Endothelial cell of umbilical vein (primary cell): ENCODE results near the gene PDE3B.

Source experiments
- POLR2A ChIP-seq: IDR thresholded peaks from 2 replicates; pipeline ENCODE4 v1.6.1; 2012; ENCODE audit warnings: low read depth, mild to moderate bottlenecking, control low read depth, low read length
- TF ChIP-seq, protein P1 (sequence below): IDR thresholded peaks from 2 replicates; pipeline ENCODE4 v1.6.1; 2011; ENCODE audit not compliant: insufficient read depth, insufficient read length
- TF ChIP-seq, protein P2 (sequence below), 2 donors: IDR thresholded peaks; 1 replicate in 1 of 2; 2 replicates in 1 of 2; pipeline ENCODE4 v1.5.1; 2011; ENCODE audit warnings: low read length in 2 of 2, mild to moderate bottlenecking in 2 of 2, moderate library complexity in 2 of 2, control low read depth in 1 of 2, inconsistent platforms in 1 of 2, low read depth in 1 of 2; ENCODE audit not compliant: insufficient read depth in 1 of 2; ENCODE audit errors: extremely low read depth in 1 of 2

DNA sequence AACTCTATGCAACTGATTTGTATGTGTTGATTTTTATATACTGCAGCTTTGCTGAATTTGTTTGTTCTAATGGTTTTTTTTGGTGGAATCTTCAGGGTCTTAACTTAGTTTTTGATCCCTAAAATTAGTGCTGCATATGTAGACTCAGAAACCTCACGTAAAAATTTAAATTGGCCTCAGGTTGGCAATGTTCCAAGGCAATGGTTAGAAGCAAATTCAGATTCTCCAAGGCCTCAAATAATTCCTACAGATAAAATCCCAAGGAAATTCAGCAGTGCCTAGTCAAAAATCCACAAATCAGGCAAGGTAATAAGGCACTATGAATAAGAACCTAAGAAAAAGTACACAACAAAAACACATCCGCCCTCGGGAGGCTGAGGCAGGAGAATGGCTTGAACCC lies 9.5 kb downstream of the PDE3B start:
- TF ChIP-seq, protein P1, sequence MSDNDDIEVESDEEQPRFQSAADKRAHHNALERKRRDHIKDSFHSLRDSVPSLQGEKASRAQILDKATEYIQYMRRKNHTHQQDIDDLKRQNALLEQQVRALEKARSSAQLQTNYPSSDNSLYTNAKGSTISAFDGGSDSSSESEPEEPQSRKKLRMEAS = no peak
- no peak for TF ChIP-seq POLR2A
- TF ChIP-seq, protein P2, sequence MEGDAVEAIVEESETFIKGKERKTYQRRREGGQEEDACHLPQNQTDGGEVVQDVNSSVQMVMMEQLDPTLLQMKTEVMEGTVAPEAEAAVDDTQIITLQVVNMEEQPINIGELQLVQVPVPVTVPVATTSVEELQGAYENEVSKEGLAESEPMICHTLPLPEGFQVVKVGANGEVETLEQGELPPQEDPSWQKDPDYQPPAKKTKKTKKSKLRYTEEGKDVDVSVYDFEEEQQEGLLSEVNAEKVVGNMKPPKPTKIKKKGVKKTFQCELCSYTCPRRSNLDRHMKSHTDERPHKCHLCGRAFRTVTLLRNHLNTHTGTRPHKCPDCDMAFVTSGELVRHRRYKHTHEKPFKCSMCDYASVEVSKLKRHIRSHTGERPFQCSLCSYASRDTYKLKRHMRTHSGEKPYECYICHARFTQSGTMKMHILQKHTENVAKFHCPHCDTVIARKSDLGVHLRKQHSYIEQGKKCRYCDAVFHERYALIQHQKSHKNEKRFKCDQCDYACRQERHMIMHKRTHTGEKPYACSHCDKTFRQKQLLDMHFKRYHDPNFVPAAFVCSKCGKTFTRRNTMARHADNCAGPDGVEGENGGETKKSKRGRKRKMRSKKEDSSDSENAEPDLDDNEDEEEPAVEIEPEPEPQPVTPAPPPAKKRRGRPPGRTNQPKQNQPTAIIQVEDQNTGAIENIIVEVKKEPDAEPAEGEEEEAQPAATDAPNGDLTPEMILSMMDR (IDR thresholded peaks at IDR 0.05; ENCODE audit: extremely low read depth in 1 of 2, insufficient read depth in 1 of 2, low read depth in 1 of 2, low read length in 2 of 2) = no peak
